ENCODE data around the gene ARG1. TPM values are rescaled to one million over a fixed set of nuclear protein-coding genes. Genes with fewer than 3 reads are reported as not detected.
"Not testable (repeated sequence)": the region's sequence is repeated elsewhere in the genome, so short reads cannot be mapped to it uniquely, and the experiment has no call there.

The ARG1 gene
- total and polyA plus RNA-seq, 12 donors: 0.10 to 1.2 (median 0.51) TPM; not detected in 5

- no peak overlapping the region for H3K4me3 ChIP-seq
- no peak overlapping the region for H3K27ac ChIP-seq
- no peaks in the 10 kb centered on the region for H3K36me3 ChIP-seq
- no peak for ATAC-seq
- H3K9me3 ChIP-seq: no peaks in the 10 kb centered on the region
- peaks cover 0 to 6% (median 0%) of the 10 kb centered on the region in 7 donors for H3K27me3 ChIP-seq
- no peak for TF ChIP-seq CTCF (IDR thresholded peaks at IDR 0.05)
- 84 to 87% methylated on average over 3 of the region's 3 CpGs for WGBS, 2 donors
- intact Hi-C loops (cut with DNase I): loop anchor here (5.0 to 10.0 kb wide), 7 partner anchors 330 to 1208 kb away; no protein-coding TSS in a partner anchor
- no peaks in the 10 kb centered on the region for H3K4me1 ChIP-seq
- DNase-seq: no peak
These were observed 40.4 kb upstream of the ARG1 start for GRCh38 chr6:131532580-131533039.

- intact Hi-C loops (cut with DNase I): loop anchor here in 6 of 10 donors (5.0 to 10.0 kb wide), 4 partner anchors 341 to 1214 kb away; no protein-coding TSS in a partner anchor
- ATAC-seq, H3K4me3 ChIP-seq, H3K36me3 ChIP-seq, DNase-seq, H3K4me1 ChIP-seq, H3K27ac ChIP-seq, H3K27me3 ChIP-seq, H3K9me3 ChIP-seq: not testable (repeated sequence)
- WGBS, 2 donors: 76 to 86% methylated on average over 4 of the region's 4 CpGs
These were observed 34.4 kb upstream of the ARG1 start for GRCh38 chr6:131538615-131539014.

GRCh38 chr6:131545317-131545716, 27.7 kb upstream of the ARG1 start:
- Histone ChIP-seq H3K36me3 (no peaks in the 10 kb centered on the region), H3K4me1 (no peaks in the 10 kb centered on the region), H3K27ac (no peak overlapping the region), H3K4me3 (no peak overlapping the region), H3K9me3 (peaks cover 0 to 8% (median 0%) of the 10 kb centered on the region in 11 donors), H3K27me3 (no peaks in the 10 kb centered on the region)
- no peak for TF ChIP-seq CTCF (IDR thresholded peaks at IDR 0.05)
- intact Hi-C loops (cut with DNase I): no loop called here
- no peak for ATAC-seq
- WGBS, 2 donors: 59 to 79% methylated on average over 2 of the region's 2 CpGs
- no peak for DNase-seq

GRCh38 chr6:131547488-131547887, 25.5 kb upstream of the ARG1 start:
- no peaks in the 10 kb centered on the region for H3K27me3 ChIP-seq
- H3K36me3 ChIP-seq: no peaks in the 10 kb centered on the region
- intact Hi-C loops (cut with DNase I): no loop called here
- H3K4me1 ChIP-seq: no peaks in the 10 kb centered on the region
- no peak for TF ChIP-seq CTCF (IDR thresholded peaks at IDR 0.05)
- peaks cover 0 to 8% (median 0%) of the 10 kb centered on the region in 11 donors for H3K9me3 ChIP-seq
- 38 to 52% methylated on average over 6 of the region's 6 CpGs for WGBS, 2 donors
- ATAC-seq: no peak
- H3K4me3 ChIP-seq: no peak overlapping the region
- no peak overlapping the region for H3K27ac ChIP-seq
- no peak for DNase-seq

GRCh38 chr6:131548441-131548840, 24.6 kb upstream of the ARG1 start:
- Histone ChIP-seq H3K4me1 (no peaks in the 10 kb centered on the region), H3K27me3 (no peaks in the 10 kb centered on the region), H3K27ac (no peak overlapping the region), H3K36me3 (no peaks in the 10 kb centered on the region), H3K9me3 (peaks cover 0 to 6% (median 0%) of the 10 kb centered on the region in 11 donors), H3K4me3 (no peak overlapping the region)
- intact Hi-C loops (cut with DNase I): no loop called here
- DNase-seq (no peak), ATAC-seq (no peak)
- 53 to 65% methylated on average over 1 of the region's 1 CpG for WGBS, 2 donors
- no peak for TF ChIP-seq CTCF (IDR thresholded peaks at IDR 0.05)

All from heart right ventricle (tissue), 16 donors.